ENCODE data around the gene CLDN3.

Gene CLDN3

DNA sequence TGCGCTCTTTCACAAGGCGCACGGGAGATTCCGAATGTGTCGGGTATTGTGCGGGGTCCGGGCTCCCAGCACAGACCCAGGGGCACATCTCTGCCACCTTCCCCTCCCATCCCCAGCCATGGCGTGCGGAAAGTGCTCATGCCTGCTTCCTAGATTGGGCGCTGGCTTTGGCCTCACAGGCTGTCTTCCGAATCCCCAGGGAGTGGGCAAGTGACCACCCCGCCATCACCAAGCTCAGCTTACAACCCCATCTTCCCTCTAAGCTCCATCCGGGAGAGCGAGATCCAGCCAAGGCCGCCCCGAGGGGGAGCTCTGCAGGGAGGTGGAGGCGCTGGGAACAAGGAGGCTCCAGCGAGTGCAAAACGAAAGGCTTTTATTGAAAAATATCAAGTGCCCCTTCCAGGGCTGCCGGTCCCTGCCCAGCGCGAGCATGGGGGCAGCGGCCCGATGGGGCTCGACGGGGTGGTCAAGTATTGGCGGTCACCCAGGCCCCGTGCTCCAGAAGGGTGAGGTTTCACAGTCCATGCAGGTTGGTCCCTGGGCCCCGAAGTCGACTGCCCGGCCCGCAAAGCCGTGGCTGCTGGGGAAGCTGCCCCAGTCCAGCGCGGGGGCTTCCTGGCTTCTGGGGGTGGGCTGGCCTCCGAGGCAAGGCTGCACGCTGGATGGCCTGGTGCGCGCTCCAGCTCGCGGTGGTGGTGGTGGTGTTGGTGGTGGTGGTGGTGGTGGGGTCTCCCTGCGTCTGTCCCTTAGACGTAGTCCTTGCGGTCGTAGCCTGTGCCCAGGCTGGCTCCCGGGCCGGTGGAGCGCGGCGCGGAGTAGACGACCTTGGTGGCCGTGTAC is 1.2 kb downstream of the CLDN3 start:
- H3K27ac ChIP-seq: peak overlapping the region; percentile 87
- TF ChIP-seq, protein P1, sequence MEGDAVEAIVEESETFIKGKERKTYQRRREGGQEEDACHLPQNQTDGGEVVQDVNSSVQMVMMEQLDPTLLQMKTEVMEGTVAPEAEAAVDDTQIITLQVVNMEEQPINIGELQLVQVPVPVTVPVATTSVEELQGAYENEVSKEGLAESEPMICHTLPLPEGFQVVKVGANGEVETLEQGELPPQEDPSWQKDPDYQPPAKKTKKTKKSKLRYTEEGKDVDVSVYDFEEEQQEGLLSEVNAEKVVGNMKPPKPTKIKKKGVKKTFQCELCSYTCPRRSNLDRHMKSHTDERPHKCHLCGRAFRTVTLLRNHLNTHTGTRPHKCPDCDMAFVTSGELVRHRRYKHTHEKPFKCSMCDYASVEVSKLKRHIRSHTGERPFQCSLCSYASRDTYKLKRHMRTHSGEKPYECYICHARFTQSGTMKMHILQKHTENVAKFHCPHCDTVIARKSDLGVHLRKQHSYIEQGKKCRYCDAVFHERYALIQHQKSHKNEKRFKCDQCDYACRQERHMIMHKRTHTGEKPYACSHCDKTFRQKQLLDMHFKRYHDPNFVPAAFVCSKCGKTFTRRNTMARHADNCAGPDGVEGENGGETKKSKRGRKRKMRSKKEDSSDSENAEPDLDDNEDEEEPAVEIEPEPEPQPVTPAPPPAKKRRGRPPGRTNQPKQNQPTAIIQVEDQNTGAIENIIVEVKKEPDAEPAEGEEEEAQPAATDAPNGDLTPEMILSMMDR (IDR thresholded peaks at IDR 0.05): no peak
- no peak for TF ChIP-seq ZFX (IDR thresholded peaks at IDR 0.05; ENCODE audit: borderline replicate concordance)

DNA sequence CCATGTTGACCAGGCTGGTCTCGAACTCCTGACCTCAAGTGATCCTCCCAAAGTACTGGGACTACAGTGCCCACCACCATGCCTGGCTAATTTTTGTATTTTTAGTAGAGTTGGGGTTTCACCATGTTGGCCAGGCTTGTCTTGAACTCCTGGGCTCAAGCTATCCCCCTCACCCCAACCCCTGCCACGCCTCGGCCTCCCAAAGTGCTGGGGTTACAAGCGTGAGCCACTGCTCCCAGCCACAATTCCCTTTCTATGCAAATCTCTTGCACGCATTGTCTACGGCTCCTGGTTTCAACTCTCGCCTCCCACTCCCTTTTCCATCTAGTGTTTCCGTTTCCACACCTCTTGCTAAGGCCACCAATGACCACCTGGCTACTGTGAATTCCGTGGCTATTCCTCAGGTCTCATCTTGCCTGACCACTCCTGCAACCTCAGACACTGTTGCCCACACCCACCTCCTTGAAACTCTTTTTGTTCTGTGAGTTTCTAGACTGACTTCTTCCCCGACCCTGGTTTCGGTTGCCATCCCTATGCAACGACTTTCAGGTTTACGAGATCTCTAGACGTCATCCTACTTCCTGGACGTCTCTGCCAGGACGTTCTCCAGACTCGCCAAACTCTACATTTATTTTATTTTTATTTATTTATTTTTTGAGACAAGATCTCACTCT is 3.4 kb downstream of the CLDN3 start:
- peak overlapping the region; percentile 87 for H3K27ac ChIP-seq
- no peak for TF ChIP-seq ZFX (IDR thresholded peaks at IDR 0.05; ENCODE audit: borderline replicate concordance)
- TF ChIP-seq, protein P1 (IDR thresholded peaks at IDR 0.05): no peak

DNA sequence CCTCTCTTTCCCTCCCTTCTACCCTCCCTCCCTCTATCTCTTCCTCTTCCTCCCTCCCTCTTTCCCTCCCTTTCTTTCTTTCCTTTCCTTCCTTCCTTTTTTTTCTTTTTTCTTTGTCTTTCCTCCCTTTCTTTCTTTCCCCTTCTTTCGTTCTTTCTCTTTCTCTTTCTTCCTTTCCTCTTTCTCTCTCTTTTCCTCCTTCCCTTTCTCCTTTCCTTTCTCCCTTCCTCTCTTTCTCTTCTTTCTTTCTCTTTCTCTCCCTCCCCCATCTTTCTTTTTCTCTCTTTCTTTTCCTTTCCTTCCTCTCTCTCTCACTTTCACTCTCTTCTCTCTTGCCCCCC is 7.4 kb downstream of the CLDN3 start:
- H3K27ac ChIP-seq: no peak overlapping the region; the same call in 1 of the 2 replicates
- TF ChIP-seq, protein P1 (IDR thresholded peaks at IDR 0.05): no peak
- no peak for TF ChIP-seq ZFX (IDR thresholded peaks at IDR 0.05; ENCODE audit: borderline replicate concordance)

DNA sequence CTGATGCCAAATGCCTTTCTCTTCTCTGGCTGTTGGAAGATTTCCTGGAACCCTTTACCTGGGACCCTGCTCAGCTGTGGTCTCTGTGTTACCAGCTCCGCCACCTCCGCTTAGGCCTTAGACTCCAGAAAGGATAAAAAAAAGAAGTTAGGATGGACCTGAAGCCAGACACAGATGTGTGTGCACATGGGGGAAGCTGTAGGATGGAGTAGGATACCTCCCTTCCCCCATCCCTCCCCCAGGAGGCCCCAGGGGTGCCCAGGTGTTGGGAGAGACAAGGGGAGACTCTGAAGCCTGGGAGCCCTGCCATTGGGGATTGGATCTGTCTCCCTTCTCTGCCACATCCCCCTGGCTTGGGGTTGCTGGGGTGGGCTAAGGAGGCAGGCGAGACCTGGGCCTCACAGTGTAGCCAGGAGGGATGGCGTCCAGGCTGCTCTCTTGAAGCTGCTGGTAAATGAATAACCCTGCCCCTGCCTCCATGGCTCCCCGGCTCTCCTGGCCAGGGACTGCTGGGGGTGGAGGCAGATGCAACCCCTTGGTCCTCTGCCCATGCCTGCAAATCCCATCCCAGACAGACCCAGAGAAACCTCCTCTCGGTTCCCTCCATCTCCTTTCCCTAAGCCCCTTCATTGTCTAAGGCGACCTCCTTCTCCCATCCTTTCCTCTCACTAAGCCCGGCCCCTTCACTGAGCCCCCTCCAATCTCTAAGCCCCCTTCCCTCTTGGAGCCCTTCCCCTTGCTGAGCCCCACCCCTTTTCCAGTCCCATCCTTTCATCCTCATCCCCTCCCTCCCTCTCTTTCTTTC is 8.0 kb downstream of the CLDN3 start:
- H3K27ac ChIP-seq: no peak overlapping the region
- TF ChIP-seq, protein P1 (IDR thresholded peaks at IDR 0.05): no peak
- no peak for TF ChIP-seq ZFX (IDR thresholded peaks at IDR 0.05; ENCODE audit: borderline replicate concordance)

DNA sequence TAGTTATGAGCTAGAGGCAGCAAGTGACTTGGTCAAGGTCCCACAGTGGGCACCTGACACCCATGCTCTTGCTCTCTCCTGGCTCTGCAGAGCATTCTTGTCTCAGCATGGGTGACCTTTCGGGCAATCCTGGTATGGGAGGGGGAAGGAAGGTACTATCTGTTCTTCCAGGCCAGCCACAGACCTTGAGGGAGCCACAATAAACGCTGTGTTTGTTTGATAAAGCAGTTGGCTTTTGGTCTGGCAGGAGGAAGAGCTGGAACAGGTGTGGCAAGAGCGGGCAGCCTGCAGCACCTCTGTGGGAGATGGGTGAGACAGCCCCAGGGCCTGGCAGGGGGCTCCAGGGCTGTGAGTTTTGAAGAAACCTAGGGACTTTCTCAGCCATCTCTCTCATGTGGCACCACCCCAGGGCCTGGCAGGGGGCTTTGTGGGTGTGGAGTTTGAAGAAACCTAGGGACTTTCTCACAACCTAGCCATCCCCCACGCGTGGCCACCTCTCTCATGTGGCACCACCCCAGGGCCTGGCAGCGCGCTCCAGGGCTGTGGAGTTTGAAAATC is 11.4 kb downstream of the CLDN3 start:
- H3K27ac ChIP-seq: peak overlapping the region; percentile 31
- TF ChIP-seq, protein P1 (IDR thresholded peaks at IDR 0.05): no peak
- no peak for TF ChIP-seq ZFX (IDR thresholded peaks at IDR 0.05; ENCODE audit: borderline replicate concordance)

DNA sequence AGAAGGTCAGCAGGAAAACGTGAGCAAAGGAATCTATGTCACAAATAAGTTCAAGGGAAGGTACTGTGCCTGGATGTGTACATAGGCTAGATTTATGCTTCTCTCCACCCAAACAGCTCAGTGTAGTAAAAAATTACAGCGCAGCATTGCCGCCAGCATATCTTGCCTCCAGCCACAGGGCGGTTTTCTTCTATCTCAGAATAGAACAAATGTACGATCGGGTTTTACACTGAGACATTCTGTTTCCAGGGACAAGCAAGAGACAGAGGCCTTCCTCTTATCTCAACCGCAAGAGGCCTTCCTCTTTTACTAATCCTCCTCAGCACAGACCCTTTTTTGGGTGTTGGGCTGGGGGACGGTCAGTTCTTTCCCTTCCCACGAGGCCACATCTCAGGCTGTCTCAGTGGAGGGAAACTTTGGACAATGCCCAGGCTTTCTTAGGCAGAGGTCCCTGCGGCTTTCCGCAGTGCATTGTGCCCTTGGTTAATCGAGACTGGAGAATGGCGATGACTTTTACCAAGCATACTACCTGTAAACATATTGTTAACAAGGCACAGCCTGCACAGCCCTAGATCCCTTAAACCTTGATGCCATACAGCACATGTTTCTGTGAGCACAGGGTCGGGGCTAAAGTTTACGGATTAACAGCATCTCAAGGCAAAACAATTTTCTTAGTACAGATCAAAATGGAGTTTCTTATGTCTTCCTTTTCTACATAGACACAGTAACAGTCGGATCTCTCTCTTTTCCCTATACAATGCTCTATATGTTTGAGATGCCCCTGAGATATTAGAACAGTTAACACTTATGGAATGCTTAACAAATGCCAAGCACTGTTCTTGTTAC is 19.9 kb downstream of the CLDN3 start:
- no peak overlapping the region; the same call in 1 of the 2 replicates for H3K27ac ChIP-seq

More for the DNA sequence above, 19.9 kb downstream of the CLDN3 start:
- TF ChIP-seq, protein P1 (IDR thresholded peaks at IDR 0.05): no peak
- no peak for TF ChIP-seq ZFX (IDR thresholded peaks at IDR 0.05; ENCODE audit: borderline replicate concordance)

Measured in 22Rv1 (cell line).